HG03469 (cell line): ENCODE data around the gene FSCN2.

Experiments used
- ATAC-seq: cut with Tn5 transposase; IDR thresholded peaks from one replicate; pipeline ENCODE4 v1.9.1; 2021; ENCODE audit warnings: mild to moderate bottlenecking, moderate library complexity, moderate number of reproducible peaks; ENCODE audit not compliant: unreplicated experiment

Gene FSCN2

DNA sequence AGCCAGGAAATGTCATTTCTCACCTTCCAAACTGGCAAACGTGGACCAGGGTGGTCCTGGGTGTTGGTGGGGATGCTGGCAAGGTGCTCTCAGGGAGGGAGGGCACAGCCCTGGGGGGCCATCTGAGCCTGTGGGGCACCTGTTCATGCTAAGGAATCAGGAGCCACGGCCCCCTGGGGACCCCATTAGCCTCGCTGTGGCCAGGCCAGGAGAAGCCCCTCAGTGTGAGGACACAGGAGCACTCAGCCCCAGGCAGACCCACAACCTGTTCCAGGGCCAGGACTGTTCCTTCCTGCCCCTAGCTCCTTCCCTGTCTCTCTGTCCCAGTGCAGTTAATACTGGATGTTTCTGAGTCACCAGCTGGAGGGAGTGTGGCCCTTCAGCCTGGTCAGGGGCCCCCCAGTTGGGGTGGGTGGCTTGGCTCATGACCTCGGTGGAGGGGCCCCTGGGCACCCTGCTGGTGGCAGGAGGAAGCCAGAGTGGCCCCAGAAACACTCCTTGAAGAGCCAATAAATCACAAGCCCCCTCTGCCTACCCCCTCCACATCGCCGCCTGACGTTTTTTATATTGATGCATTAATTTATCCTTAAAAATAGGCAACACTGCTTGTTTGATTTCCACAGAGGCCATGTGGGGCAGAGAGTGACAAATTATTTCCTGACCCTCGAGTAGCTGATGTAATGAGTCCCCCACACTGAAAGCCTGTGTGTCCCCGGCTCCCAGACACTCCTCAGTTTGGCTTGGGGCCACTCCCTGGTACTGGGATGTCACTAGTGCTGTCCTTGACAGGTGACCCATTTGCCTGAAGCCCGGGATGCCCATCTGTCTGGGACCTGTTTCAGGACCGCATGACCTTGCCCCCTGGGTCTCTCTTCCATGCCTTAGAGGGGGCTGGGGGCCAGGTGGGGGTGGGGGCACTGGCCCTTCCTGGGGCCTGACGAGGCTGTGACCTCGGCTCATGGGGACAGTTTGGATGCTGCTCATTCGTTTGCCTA is 37.9 kb upstream of the FSCN2 start:
- no peak for ATAC-seq

DNA sequence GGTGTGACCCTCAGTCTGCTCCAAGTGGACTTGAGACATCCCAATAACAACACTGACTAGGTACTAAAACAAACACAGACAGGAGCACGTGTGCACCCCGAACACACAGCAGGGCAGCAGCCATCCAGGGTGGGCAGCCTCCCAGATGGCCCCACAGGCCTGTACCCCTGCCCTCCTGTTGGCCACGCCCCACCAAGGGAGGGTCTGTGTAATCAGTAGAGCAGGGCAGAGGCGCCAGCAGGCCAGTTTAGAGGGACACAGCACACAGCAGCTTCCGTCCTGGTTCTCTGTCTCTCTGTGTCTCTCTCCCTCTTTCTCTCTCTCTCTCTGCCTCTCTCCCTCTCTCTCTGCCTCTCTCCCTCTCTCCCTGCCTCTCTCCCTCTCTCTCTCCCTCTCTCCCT is 37.0 kb upstream of the FSCN2 start:
- ATAC-seq: no peak

DNA sequence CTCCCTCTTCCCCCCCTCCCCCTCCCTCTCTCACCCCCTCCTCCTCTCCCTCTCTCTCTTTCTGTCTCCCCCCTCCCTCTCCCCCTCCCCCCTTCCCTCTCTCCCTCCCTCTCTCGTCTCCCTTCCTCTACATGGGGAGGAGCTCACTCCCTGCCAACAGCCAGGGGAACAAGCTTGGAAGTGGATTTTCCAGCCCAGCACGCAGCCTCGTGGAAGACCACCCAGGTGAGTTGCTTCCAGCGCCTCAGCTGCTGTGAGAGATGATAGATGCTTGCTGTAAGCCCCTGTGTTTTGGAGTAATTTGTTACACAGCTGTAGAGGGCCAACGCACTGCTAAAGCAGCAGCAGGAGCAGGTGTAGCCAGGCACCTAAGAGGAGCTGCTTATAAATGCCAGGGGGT is 36.4 kb upstream of the FSCN2 start:
- no peak for ATAC-seq

DNA sequence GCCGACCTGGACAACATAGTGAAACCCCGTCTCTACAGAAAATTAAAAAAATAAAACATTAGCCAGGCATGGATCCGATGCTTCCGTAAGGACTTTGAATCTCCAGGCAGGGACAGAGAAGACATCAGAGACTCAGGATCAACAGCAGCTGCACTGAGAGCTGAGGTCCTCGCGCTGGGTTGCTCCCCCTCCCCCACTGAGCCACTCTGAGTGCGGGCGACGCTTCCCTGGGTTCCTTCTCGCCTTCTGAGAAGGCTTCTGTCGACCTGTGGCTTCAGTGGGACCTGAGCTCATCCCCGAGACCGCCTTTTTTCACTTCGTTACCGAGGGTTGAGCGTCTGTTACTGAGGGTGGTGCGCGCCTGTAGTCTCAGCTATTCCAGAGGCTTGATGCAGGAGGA is 36.0 kb upstream of the FSCN2 start:
- no peak for ATAC-seq

DNA sequence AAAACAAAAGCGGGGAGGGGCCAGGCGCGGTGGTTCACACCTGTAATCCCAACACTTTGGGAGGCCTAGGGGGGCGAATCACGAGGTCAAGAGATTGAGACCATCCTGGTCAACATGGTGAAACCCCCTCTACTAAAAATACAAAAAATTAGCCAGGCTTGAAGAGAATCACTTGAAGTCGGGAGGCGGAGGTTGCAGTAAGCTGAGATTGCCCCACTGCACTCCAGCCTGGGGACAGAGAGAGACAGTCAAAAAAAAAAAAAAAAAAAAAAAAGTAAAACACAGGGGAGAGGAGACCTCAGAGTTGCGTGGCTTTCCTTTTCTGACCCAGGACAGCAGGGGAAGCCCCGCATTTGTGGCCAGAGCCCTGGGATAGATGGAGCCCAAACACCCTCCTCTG is 35.5 kb upstream of the FSCN2 start:
- no peak for ATAC-seq

DNA sequence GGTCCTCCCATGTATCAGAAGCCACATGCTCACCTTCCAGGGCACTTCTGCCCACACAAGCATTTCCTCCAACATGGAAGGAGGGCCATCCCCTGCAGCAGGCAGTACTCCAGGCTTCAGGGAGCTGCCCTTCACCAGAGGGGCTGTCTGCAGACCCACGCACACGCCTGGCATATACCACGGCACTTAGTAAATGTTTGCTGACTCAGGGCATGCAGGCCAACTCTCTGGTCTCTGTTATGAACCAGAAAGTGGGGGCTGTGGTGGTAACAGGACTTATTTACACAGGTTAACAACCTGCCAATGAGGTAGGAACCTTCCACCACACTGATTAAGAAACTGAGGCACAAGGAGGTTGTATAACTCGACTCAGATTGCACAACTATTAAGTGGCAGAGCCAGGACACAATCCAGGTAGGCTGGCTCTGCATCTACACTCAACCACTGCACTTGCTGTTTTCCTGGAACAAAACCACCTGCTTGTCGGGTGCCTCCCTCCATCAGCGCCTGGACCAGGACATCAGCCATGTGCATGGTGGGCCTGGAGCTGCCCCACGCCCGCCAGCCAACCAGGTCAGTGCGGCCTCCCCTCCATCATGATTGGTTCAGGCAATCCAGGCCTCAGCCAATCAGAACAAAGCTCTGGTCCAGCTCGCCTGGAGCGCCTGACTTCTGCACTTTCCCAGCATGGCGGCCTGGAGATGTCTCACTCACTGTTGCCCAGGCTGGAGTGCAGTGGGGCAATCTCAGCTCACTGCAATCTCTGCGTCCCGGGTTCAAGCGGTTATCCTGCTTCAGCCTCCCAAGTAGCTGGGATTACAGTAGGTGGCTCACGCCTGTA is 34.8 kb upstream of the FSCN2 start:
- ATAC-seq: no peak

DNA sequence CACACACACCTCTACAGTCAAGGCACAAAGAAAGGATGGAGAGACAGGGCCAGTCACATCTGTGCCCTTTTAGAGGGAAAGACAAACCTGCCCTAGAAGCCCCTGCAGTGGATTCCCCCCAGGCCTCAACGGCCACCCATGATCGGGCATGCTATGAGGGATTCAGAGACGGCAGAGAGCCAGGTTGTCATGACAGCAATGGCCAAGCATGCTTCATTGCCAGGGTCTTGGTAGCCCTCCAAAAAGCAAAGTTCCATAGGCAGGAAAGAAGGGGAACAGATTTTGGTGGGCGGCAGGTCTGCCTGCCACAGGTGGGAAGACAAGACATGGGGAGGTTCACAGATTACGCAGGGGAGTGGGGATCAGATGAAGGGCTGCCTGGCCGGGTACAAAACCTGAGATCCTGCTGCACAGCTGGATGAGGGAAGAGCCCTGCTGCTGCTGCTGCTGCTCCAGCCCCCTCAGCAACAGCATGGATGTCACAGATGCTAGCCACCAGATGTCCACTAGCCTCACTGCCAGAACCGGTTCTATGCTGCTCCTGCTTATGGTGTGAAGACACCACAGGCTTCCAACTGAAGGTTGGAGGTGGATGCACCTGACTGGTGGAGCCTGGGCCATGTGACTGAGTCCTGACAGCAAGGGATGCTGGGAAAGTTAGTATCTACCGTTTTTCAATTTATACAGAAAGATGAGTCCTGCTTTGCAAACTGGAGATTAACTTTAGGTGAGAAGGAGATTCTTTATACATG is 33.4 kb upstream of the FSCN2 start:
- ATAC-seq: no peak

DNA sequence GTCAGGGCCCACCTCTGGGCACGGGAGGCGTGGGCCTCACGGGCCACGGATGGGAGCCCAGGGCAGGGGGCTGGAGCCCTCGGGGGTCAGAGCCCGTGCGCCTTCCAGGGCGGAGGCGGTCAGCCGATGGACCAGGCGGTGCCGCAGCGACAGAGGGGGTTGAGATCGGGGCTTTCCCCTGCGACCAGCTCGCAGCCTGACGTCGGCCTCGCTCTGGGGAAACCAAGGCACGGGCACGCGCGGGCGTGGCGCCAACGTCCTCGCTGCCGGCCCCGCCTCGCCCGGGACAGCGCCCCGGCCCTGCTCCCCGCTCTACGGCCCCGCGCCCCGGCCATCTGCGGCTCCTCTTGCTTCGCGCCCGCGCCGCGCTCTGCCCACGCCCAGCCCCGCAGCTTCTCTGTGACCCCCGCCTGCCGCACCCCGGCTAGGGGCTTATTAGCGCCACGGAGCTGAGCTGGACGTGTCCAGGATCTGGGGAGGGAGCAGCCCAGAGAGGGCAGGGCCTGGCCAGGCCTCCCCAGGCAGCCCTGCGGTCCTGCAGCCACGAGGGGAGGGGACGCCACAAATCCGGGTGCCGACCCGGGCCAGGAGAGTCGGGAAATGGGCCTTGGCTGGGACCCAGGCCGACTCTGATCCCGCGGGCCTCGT is 29.1 kb upstream of the FSCN2 start:
- no peak for ATAC-seq

DNA sequence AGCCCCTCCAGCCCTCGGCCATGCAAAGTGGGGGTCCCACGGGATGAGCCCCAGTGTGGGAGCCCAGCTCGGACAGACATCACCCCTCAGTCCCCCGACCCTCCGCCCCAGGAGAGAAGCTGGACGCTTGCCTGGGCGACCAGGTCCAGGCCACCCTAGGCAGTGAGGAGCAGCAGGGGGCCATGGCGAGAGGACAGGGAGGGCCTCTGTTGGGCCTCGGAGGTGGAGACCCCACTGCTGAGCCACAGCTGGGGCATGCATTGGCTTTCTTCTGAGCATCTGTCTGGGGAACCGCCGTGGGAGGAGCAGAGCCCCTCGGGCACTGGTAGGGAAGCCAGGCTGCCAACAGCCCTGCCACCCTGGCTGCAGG is 28.6 kb upstream of the FSCN2 start:
- ATAC-seq: no peak

DNA sequence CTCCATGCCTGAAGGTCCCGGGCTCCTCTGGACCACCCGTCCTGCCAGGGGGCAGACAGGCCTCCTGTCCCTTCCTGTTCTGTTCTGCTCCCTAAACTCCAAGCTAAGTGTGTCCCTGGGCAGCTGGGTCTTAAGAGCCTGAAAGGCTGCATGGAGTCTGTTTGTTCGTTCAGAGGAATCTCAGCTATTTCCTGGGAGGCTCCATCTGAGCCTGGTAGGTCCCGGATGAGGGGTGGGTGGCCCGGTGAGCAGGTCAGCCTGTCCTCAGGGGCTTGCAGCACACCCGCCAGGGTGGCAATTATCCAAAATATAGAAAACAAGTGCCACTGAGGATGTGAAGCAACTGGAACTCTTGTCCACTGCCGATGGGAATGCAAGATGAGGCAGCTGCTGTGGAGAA is 28.1 kb upstream of the FSCN2 start:
- no peak for ATAC-seq

DNA sequence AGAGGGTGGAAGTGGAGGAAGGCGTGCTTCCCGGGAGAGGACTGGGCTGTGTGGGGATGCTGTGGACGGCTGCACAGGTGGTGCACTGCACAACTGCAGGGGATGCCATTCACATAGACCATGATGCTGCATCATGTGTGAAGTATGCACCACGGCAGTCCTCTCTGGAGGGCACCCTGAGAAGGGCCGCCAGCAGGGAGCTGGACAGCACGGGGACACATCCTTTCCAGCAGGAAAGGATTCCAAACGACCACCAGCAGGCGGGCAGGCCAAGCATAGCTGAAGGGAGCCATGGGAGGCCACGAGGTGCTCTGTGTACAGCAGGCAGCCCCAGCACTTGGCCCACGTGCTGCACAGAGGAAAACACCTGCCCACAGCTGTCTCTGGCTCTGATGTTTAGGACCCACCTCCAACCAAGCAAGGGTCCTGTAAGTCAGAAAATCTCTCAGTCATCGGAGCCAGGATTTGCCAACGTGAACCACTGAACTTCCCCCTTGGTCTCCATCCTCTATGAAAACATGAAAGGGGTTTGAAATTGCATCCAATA is 25.6 kb upstream of the FSCN2 start:
- ATAC-seq: no peak

DNA sequence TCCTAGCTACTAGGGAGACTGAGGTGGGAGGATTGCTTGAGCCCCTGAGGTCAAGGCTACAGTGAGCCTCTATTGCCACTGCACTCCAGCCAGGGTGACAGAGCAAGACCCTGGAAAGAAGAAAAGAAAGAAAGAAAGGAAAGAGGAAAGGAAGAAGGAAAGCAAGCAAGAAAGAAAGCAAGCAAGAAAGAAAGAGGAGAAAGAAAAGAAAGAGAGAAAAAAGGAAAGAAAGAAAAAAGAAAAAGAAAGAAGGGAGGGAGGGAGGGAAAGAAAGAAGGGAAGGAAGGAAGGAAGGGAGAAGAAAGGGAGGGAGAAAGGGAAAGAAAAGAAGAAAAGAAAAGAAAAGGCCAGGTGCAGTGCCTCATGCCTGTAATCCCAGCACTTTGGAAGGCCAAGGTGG is 24.6 kb upstream of the FSCN2 start:
- no peak for ATAC-seq

DNA sequence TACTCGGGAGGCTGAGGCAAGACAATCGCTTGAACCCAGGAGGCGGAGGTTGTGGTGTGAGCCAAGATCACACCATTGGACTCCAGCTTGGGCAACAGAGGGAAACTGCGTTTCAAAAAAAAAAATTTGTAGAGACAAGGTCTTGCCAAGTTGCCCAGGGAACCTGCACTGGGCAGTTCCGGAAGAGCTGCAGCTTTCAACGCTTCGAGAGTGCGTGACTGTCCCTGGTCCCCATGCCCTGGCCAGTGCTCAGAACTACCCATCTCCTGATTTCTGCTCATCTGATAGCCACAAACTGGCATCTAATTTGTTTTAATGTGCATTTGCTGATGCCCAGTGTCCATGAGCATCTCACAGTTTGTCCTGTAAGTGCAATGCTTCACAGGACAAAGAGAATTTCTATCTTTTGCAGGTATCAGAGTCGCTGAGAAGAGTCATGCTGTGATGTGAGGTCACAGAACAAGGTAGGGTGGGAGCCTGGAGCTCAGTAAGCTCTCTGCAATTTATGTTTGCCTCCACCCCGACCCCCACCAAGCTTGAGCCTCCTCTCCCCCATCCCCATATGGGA is 19.5 kb upstream of the FSCN2 start:
- ATAC-seq: no peak

DNA sequence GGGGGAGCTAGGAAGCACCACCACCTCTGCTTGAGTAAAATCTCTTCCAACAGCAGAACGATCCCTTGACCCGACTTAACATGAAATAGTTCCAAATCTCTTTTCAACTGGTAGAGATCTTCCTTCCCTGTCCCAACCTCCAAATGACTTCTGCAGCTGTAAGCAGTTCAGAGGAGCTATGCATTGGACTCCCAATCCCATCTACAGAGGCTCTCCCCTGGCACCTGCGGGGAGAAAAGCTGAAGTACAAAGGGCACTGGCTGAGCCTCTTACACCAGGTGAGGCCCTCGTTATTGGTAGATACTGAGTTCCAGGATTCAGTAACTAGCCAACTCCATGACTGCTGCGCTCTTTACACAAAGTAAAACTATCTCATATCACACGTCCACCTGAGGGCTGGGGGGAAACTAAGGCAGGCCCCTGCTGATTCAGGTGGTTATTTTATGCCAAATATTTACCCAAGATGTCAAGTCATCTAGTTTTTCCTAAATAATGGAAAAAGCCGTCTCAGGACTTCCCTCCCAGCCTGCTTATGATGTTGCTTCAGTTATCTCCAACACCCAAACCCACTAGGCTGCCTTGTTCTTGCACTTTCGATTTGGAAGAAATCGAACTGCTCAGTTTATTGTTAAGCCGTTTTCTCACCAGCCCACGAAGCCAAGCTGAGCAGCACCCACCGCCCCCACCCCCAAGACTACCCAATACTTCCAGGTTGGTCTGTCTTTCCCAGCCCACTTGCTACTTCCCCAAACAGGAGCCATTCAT is 18.8 kb upstream of the FSCN2 start:
- no peak for ATAC-seq

DNA sequence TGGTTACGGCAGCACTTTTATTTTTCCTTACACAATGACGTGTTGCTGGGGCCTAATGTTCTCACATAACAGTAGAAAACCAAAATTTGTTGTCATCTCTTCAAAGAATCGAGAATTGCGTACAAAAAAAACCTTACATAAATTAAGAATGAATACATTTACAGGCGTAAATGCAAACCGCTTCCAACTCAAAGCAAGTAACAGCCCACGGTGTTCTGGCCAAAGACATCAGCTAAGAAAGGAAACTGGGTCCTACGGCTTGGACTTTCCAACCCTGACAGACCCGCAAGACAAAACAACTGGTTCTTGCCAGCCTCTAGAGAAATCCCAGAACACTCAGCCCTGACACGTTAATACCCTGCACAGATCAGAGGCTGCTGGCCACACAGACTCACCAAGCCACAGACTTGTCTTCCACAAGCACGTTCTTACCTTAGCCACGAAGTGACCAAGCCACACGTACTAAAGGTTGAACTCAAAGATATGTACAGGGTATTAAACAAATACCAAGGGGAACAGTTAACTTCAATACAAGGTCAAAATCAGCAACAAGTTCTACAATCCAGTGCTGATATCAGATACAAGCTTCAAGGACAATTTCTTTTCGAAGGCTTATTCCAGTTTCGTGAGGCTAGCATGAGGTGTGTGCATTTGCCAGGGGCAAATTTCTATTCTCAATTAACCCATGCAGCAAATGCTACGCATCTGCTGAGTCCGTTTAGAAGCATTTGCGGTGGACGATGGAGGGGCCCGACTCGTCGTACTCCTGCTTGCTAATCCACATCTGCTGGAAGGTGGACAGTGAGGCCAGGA is 18.0 kb upstream of the FSCN2 start:
- no peak for ATAC-seq

DNA sequence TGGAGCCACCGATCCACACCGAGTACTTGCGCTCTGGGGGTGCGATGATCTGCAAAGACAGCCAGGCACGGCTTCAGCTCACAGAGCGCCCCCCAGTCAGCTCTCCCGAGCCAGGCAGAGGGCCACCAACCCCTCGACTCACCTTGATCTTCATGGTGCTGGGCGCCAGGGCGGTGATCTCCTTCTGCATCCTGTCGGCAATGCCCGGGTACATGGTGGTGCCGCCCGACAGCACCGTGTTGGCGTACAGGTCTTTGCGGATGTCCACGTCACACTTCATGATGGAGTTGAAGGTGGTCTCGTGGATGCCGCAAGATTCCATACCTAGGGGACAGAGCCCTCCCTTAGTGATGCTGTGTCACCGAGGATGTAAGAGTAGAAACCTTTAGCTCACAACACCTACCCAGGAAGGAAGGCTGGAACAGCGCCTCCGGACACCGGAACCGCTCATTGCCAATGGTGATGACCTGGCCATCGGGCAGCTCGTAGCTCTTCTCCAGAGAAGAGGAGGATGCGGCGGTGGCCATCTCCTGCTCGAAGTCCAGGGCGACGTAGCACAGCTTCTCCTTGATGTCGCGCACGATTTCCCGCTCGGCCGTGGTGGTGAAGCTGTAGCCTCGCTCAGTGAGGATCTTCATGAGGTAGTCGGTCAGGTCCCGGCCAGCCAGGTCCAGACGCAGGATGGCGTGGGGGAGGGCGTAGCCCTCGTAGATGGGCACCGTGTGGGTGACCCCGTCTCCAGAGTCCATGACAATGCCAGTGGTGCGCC is 17.2 kb upstream of the FSCN2 start:
- ATAC-seq: no peak

DNA sequence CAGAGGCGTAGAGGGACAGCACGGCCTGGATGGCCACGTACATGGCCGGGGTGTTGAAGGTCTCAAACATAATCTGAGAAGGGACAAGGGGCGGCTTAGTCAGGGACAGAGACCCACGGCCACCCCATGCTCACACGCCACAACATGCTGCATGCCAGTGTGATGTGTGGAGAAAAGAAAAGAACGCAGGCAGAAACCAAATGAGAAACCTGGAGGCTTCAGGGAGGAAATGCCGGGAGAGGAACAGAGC is 16.7 kb upstream of the FSCN2 start:
- ATAC-seq: no peak
